B cell (primary cell): ENCODE data around the gene FADD. TPM values are rescaled to one million over a fixed set of nuclear protein-coding genes. Genes with fewer than 3 reads are reported as not detected.

Experiments used
- ATAC-seq: fragments of 200-7000 bp; cut with Tn5 transposase; one replicate; pipeline ENCODE4 v1.10.0; 2021; ENCODE audit warnings: low read depth, mild to moderate bottlenecking, moderate number of reproducible peaks, moderate library complexity
- CTCF ChIA-PET: fragments of 350-600 bp; sonication (Branson Sonifier 250); formaldehyde crosslinking; loops from one replicate; lab custom pipeline; 2021; ENCODE audit warnings: antibody characterized with exemption, inconsistent platforms; lab: Charles Lee
- POLR2A ChIA-PET: fragments of 350-600 bp; sonication (Branson Sonifier 250); formaldehyde crosslinking; loops from one replicate; lab custom pipeline; 2021; ENCODE audit warnings: antibody characterized with exemption; lab: Charles Lee
- DNase-seq: peaks from one replicate; pipeline ENCODE4 v3.0.0; 2013
- H2AFZ ChIP-seq: 2 replicates; pipeline ENCODE4 v1.6.1; 2012; ENCODE audit warnings: mild to moderate bottlenecking, low read depth, low read length; ENCODE audit not compliant: insufficient read depth, poor library complexity, severe bottlenecking
- H3K27ac ChIP-seq, 2 donors: 1 replicate in 1 of 2; 2 replicates in 1 of 2; pipeline ENCODE4 v1.5.1; 2012 to 2013; ENCODE audit warnings: low read length in 2 of 2, mild to moderate bottlenecking in 2 of 2, moderate library complexity in 1 of 2
- H3K27me3 ChIP-seq, 4 experiments: fragments of 200-600 bp in 1 of 4; sonication (generic) in 1 of 4; replicated peaks in 1 of 4; 1 replicate in 2 of 4; 2 replicates in 2 of 4; pipeline versions ENCODE4 v1.6.1 to v1.7.0; 2013 to 2016; ENCODE audit warnings: low read length in 3 of 4, mild to moderate bottlenecking in 2 of 4, mixed read lengths in 1 of 4, moderate library complexity in 1 of 4; ENCODE audit not compliant: insufficient read depth in 4 of 4, control insufficient read depth in 3 of 4; ENCODE audit errors: control extremely low read depth in 1 of 4
- H3K36me3 ChIP-seq, 2 experiments: replicated peaks in 1 of 2; 1 replicate in 1 of 2; 2 replicates in 1 of 2; pipeline versions ENCODE4 v1.6.1 to v1.7.1; 2013; ENCODE audit warnings: low read length in 1 of 2; ENCODE audit not compliant: insufficient read depth in 2 of 2, control insufficient read depth in 1 of 2; ENCODE audit errors: control extremely low read depth in 1 of 2, extremely low read depth in 1 of 2
- H3K4me1 ChIP-seq, 2 donors: fragments of 200-600 bp in 1 of 2; sonication (generic) in 1 of 2; 1 replicate in 1 of 2; 2 replicates in 1 of 2; pipeline versions ENCODE4 v1.5.1 to v1.6.1; 2013 to 2017; ENCODE audit warnings: low read length in 2 of 2; ENCODE audit not compliant: control insufficient read depth in 2 of 2, insufficient read depth in 2 of 2
- H3K4me2 ChIP-seq: replicated peaks from 2 replicates; pipeline ENCODE3; 2012; ENCODE audit warnings: mild to moderate bottlenecking, low read depth, low read length; ENCODE audit not compliant: poor library complexity, severe bottlenecking
- H3K4me3 ChIP-seq, 5 experiments: fragments of 200-600 bp in 1 of 5; sonication (generic) in 1 of 5; 1 replicate in 3 of 5; 2 replicates in 2 of 5; pipeline versions ENCODE4 v1.5.1 to v1.7.0; 2011 to 2016; ENCODE audit warnings: low read length in 4 of 5, mild to moderate bottlenecking in 4 of 5, low read depth in 2 of 5, control low read depth in 1 of 5, moderate library complexity in 1 of 5; ENCODE audit not compliant: insufficient read depth in 1 of 5; ENCODE audit errors: control extremely low read depth in 1 of 5, extremely low read depth in 1 of 5
- H3K79me2 ChIP-seq: fragments of 200-600 bp; sonication (generic); one replicate; pipeline ENCODE4 v1.6.0; 2016; ENCODE audit warnings: low read length; ENCODE audit not compliant: control insufficient read depth, insufficient read depth
- H3K9ac ChIP-seq: fragments of 200-600 bp; sonication (generic); 2 replicates; pipeline ENCODE4 v1.6.1; 2017; ENCODE audit warnings: mild to moderate bottlenecking, low read length, moderate library complexity
- H3K9me3 ChIP-seq, 3 donors: one replicate each; pipeline versions ENCODE4 v1.6.1 to v1.7.1; 2013; ENCODE audit warnings: low read length in 2 of 3; ENCODE audit not compliant: control insufficient read depth in 2 of 3, insufficient read depth in 1 of 3; ENCODE audit errors: control extremely low read depth in 1 of 3
- H4K20me1 ChIP-seq: 2 replicates; pipeline ENCODE4 v1.6.0; 2012; ENCODE audit warnings: mild to moderate bottlenecking, low read length; ENCODE audit not compliant: insufficient read depth, control insufficient read depth, poor library complexity, severe bottlenecking
- H3K27ac Mint-ChIP-seq: one replicate; pipeline ENCODE4 v1.8.0; 2021; ENCODE audit warnings: mixed read lengths
- H3K27me3 Mint-ChIP-seq: one replicate; pipeline ENCODE4 v1.8.0; 2021; ENCODE audit warnings: mixed read lengths
- H3K4me1 Mint-ChIP-seq: one replicate; pipeline ENCODE4 v1.8.0; 2021; ENCODE audit warnings: mixed read lengths
- H3K4me3 Mint-ChIP-seq: one replicate; pipeline ENCODE4 v1.8.0; 2021; ENCODE audit warnings: mixed read lengths
- H3K9me3 Mint-ChIP-seq: one replicate; pipeline ENCODE4 v1.8.0; 2022; ENCODE audit warnings: mixed read lengths; ENCODE audit not compliant: insufficient read depth
- EZH2 ChIP-seq: IDR thresholded peaks from 2 replicates; pipeline ENCODE4 v1.6.1; 2012; ENCODE audit warnings: borderline replicate concordance, low read depth, mild to moderate bottlenecking, moderate library complexity, low read length; ENCODE audit not compliant: insufficient read depth, poor library complexity, severe bottlenecking
- WGBS: methylation state at CpG from one replicate; pipeline ENCODE4 v1.1.5; 2013; ENCODE audit warnings: missing lambda C conversion rate; ENCODE audit not compliant: insufficient coverage; 5-methylcytosine and 5-hydroxymethylcytosine counted together
- intact Hi-C: fragments of 100-400 bp; cut with micrococcal nuclease; formaldehyde crosslinking; loops from one replicate; pipeline ENCODE4 v1.10.0; 2022
- polyA plus RNA-seq: library from polyadenylated mRNA; depleted of rRNA; stranded (reverse); fragments of >200 nt; gene quantifications from 2 replicates; pipeline ENCODE4 v1.2.3, GENCODE V29; 2012
- total RNA-seq, 2 donors: library from RNA; stranded (reverse); fragments of 120-200 nt in 1 of 2; gene quantifications; 1 replicate in 1 of 2; 2 replicates in 1 of 2; pipeline versions ENCODE4 v1.2.3 to v1.2.4, GENCODE V29; 2013 to 2022
- TF ChIP-seq, protein P1 (sequence below): fragments of 200-600 bp; IDR thresholded peaks from one replicate; pipeline ENCODE4 v1.8.0; 2022; ENCODE audit warnings: antibody characterized with exemption, mild to moderate bottlenecking

Gene FADD
- total and polyA plus RNA-seq, 2 donors (not counting 1 experiment from before 2014, with no cell fraction given) = 5.4 to 26.6 TPM

DNA sequence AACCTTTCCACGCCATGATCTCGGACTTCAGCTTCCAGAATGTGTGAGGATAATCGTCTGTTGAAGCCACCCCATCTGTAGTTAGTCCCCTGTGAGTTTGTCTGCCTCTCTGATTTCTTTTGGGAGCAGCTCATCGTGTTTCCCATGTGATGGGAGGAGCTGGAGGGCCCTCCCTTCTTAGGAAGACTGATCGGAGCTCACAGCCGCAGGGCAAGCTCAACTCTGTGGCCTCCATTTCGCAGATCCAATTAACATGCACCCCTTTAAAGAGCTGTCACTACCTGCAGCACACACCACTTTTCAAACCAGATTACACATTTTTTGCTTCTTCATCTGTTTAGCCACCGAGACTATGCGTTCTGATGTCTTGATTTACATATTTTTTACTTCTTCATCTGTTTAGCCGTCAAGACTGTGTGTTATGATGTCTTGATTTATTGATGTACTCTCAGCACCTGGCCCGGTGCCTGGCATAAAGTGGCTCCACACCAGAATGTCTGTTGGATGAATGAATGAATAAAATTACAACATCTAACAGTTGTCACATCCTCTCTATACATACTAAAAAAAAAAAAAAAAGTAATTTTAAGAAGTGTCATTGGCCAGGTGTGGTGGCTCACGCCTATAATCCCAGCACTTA lies 52.5 kb downstream of the FADD start:
- CTCF ChIA-PET = no interaction called here
- H3K27ac ChIP-seq = no peak overlapping the region
- H3K79me2 ChIP-seq = no peaks in the 10 kb centered on the region
- Mint-ChIP-seq H3K4me1 (peaks cover 8% of the 10 kb centered on the region), H3K9me3 (no peaks in the 10 kb centered on the region), H3K4me3 (no peak overlapping the region), H3K27me3 (peaks cover 7% of the 10 kb centered on the region), H3K27ac (no peak overlapping the region)
- H3K4me3 ChIP-seq = no peak overlapping the region
- no peak overlapping the region for H2AFZ ChIP-seq
- H3K9ac ChIP-seq = no peak overlapping the region
- DNase-seq = no peak
- 64% methylated on average over 2 of the region's 12 CpGs for WGBS
- H3K4me1 ChIP-seq = peaks cover 0 to 2% of the 10 kb centered on the region in 2 donors
- no peak for ATAC-seq
- peaks cover 0 to 2% (median 0%) of the 10 kb centered on the region in 4 experiments for H3K27me3 ChIP-seq
- H4K20me1 ChIP-seq = no peaks in the 10 kb centered on the region
- POLR2A ChIA-PET = no interaction called here
- TF ChIP-seq, protein P1, sequence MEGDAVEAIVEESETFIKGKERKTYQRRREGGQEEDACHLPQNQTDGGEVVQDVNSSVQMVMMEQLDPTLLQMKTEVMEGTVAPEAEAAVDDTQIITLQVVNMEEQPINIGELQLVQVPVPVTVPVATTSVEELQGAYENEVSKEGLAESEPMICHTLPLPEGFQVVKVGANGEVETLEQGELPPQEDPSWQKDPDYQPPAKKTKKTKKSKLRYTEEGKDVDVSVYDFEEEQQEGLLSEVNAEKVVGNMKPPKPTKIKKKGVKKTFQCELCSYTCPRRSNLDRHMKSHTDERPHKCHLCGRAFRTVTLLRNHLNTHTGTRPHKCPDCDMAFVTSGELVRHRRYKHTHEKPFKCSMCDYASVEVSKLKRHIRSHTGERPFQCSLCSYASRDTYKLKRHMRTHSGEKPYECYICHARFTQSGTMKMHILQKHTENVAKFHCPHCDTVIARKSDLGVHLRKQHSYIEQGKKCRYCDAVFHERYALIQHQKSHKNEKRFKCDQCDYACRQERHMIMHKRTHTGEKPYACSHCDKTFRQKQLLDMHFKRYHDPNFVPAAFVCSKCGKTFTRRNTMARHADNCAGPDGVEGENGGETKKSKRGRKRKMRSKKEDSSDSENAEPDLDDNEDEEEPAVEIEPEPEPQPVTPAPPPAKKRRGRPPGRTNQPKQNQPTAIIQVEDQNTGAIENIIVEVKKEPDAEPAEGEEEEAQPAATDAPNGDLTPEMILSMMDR = no peak
- no peak for TF ChIP-seq EZH2
- H3K36me3 ChIP-seq = no peaks in the 10 kb centered on the region
- H3K9me3 ChIP-seq = no peaks in the 10 kb centered on the region
- no peak overlapping the region for H3K4me2 ChIP-seq
- intact Hi-C loops = no loop called here

Other genes starting within 250 kb of the FADD start
- gene ANO1, start 125.0 kb upstream of the FADD start, total RNA-seq = not detected in 2 replicates
- not detected in 2 replicates for gene ANO1, start 125.0 kb upstream of the FADD start, polyA plus RNA-seq
- gene PPFIA1, start 67.4 kb downstream of the FADD start, total RNA-seq = 70.4 and 80.7 TPM in 2 replicates
- 19.2 and 21.8 TPM in 2 replicates for gene PPFIA1, start 67.4 kb downstream of the FADD start, polyA plus RNA-seq
- 0.95 TPM in 1 of 2 replicates, not detected in the other for gene CTTN, start 195.2 kb downstream of the FADD start, total RNA-seq
- gene CTTN, start 195.2 kb downstream of the FADD start, polyA plus RNA-seq = 0.34 and 0.98 TPM in 2 replicates